HUES64 (cell line): ENCODE measurements around the gene CUL7.

ENCODE experiments used
- H3K27ac ChIP-seq: 2 replicates; pipeline ENCODE4 v1.7.0; 2013; ENCODE audit warnings: low read depth, low read length, inconsistent platforms
- H3K27me3 ChIP-seq: 2 replicates; pipeline ENCODE4 v1.6.1; 2013; ENCODE audit warnings: mild to moderate bottlenecking, low read length; ENCODE audit not compliant: insufficient read depth
- H3K36me3 ChIP-seq: 2 replicates; pipeline ENCODE4 v1.6.1; 2013; ENCODE audit warnings: mild to moderate bottlenecking, low read length; ENCODE audit not compliant: insufficient read depth
- H3K4me1 ChIP-seq: 2 replicates; pipeline ENCODE4 v1.6.1; 2013; ENCODE audit warnings: mild to moderate bottlenecking, low read length, moderate library complexity; ENCODE audit not compliant: insufficient read depth
- H3K4me3 ChIP-seq: 2 replicates; pipeline ENCODE4 v1.5.1; 2013; ENCODE audit warnings: mild to moderate bottlenecking, low read length, moderate library complexity
- H3K9ac ChIP-seq: 2 replicates; pipeline ENCODE4 v1.6.1; 2013; ENCODE audit warnings: mild to moderate bottlenecking, low read depth, low read length
- H3K9me3 ChIP-seq: 2 replicates; pipeline ENCODE4 v1.6.1; 2013; ENCODE audit warnings: low read depth, low read length; ENCODE audit not compliant: insufficient read depth
- WGBS: fragments of 150-250, 120-280 bp; methylation state at CpG from one replicate; pipeline ENCODE4 v1.1.7; 2013; ENCODE audit warnings: missing lambda C conversion rate; 5-methylcytosine and 5-hydroxymethylcytosine counted together

Gene CUL7

DNA sequence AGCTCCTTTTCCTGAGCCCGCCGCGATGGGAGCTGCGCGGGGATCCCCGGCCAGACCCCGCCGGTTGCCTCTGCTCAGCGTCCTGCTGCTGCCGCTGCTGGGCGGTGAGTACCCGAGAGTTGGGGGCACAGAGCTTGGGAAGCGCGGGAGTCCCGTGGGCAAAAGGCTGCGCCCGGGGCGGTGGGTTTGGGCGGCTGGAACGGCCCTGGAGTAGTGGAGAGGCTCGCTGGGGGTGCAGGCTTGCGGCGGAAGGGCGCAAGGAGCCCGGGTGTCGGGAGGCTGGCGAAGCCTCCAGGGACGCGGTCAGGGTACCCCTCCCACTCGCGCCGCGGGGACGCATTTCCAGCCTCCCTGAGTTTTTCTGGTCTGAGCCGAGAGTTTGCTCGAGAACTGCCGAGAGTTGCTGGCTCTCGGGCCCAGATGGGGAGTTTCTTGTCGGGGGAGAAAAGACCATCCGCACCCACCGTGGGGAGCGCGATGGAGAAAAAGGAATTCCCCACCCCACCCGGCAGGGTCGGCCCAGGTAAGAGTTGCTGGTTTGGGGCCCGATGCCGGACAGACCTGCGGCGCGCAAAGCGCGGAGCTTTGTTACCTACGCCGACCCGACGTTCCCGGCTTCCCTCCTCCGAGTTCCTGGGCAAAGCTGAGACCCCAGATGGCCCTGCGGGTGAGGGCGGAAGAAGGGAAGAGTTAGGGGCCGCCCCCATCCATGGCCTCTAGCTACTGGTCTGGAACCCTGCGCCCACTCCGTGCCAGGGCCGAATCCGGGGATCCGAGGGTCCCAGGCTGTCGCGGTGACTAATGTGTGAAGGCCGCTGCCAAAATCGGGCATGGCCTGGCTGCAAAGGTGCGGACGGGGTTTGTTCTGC is 23.0 kb upstream of the CUL7 start:
- no peaks in the 10 kb centered on the region for H3K9me3 ChIP-seq
- peaks cover 30% of the 10 kb centered on the region for H3K4me1 ChIP-seq
- H3K27ac ChIP-seq = peak overlapping the region; percentile 85
- H3K4me3 ChIP-seq = peak overlapping the region; percentile 99
- WGBS = under 1% methylated on average over 72 of the region's 72 CpGs
- no peaks in the 10 kb centered on the region for H3K27me3 ChIP-seq
- H3K9ac ChIP-seq = peak overlapping the region; percentile 95
- peaks cover 4% of the 10 kb centered on the region for H3K36me3 ChIP-seq

DNA sequence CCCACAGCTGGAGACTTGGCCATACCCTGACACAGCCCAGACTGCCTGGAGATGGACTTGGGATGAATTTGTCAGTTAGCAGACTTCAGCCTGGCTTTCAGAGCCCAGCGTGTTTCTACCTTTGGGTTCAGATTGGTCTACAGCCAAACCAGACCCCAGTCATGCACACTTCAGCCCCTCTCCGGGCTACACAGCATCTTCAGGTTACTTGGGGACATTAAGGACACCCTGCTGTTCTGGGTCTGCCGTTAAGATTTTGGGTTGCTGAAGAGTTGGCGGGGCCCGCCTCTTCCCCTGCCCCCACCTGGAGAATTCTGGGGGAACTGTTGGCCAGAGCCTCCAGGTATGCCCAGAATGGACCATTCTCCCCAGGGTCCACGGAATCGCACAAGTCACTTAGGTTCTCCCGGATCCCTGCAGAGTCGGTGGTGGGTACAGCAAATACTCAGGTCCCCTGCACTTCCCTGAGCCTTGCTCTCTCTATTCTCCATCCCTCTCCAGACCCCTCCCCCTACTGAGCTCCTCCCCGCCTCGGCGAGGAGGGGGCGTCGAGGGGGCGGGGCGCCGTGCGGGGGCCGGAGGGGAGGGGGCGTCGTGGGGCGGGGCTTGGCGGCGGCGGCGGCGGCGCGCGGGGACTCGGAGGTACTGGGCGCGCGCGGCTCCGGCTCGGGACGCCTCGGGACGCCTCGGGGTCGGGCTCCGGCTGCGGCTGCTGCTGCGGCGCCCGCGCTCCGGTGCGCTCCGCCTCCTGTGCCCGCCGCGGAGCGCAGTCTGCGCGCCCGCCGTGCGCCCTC is 22.2 kb upstream of the CUL7 start, which contains the start of gene PTK7:
Gene PTK7 (plus strand): TSS at position 645 of the 794 bp plus-strand sequence. CDS start 175 bp downstream, outside the sequence.
- Histone ChIP-seq H3K27me3 (no peaks in the 10 kb centered on the region), H3K9ac (peak within 1 kb of the TSS; percentile 95), H3K36me3 (peaks cover 4% of the 10 kb centered on the region), H3K27ac (peak within 1 kb of the TSS; percentile 92), H3K4me3 (peak within 1 kb of the TSS; percentile 99), H3K4me1 (peaks cover 31% of the 10 kb centered on the region), H3K9me3 (no peaks in the 10 kb centered on the region)
- 1% methylated on average over 53 of the region's 60 CpGs for WGBS

DNA sequence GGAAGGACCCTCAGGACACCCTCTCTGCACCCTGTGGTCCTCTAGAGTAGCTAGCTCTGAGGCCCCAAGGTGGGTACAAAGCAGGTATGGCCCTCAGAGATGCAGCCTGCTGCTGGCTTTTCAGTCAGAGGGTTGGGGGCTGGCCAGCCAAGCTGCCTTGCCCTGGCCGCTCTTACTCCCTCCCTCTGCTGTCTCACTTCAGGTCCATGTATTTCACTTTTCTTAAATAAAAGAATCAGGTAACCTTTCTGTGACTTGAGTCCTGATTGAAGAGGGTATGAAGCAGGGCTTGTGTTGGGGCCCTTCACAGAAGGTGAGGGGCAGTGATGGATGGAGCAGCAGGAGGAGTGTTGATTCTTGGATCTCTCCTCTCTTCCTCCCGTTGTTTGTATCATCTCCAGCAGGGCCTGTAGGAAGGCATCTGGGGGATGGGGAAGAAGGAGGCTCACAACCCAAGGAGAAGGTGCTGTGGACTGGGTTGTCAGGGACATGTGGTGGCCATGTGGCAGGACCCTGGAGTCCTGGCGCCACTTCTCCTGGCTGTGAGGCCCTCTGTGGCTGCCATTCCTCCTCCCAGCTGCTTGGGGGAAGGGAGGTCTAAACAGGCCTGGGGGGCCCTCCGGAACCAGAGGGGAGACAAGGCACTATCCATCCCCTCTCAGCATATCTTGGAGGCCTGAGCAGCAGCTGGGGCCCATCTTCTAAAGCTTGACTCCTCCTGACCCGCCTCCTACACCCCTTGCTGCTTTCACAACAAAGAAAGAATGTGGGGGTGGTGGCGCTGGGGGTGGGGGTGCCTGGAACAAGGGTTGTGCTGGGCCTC is 21.4 kb upstream of the CUL7 start:
- peaks cover 4% of the 10 kb centered on the region for H3K36me3 ChIP-seq
- WGBS = 53% methylated on average over 6 of the region's 6 CpGs

DNA sequence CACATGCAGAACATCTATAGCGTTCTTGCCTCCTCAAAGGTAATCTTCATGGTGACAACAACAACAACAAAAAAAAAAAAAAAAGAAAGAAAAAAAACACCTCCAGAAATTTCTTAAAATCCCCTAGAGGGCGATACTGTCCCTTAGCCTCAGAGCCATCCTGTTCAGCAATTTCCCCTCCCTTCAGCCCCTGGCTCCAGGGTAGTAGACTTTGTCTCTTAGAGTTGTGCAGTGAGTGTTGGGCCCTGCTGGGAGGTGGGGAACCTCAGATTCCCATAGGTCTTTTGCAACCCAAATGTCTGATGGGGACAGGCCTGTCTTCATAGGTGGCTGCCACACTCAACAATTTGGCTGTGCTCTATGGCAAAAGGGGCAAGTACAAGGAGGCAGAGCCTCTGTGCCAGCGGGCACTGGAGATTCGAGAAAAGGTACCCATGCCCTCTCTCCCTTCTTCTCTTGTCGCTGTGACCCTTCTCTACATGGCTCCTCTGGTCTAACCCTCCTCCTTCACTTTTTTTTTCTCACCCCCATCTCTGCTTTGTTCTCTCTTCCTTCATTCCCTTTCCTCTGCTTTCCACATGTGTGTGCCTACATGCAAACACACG is 16.5 kb upstream of the CUL7 start:
- Histone ChIP-seq H3K4me1 (peaks cover 9% of the 10 kb centered on the region), H3K36me3 (peaks cover 9% of the 10 kb centered on the region), H3K9ac (no peak overlapping the region), H3K9me3 (no peaks in the 10 kb centered on the region), H3K27ac (no peak overlapping the region), H3K4me3 (no peak overlapping the region), H3K27me3 (no peaks in the 10 kb centered on the region)
- 65% methylated on average over 5 of the region's 6 CpGs for WGBS

More for the DNA sequence above, 21.4 kb upstream of the CUL7 start:
- Histone ChIP-seq H3K4me3 (peak overlapping the region; percentile 67), H3K4me1 (peaks cover 31% of the 10 kb centered on the region), H3K27me3 (no peaks in the 10 kb centered on the region), H3K27ac (peak overlapping the region; percentile 92), H3K9me3 (no peaks in the 10 kb centered on the region), H3K9ac (0 out of 2 replicates have a peak overlapping the region, but pooled peaks have one; percentile 39)

DNA sequence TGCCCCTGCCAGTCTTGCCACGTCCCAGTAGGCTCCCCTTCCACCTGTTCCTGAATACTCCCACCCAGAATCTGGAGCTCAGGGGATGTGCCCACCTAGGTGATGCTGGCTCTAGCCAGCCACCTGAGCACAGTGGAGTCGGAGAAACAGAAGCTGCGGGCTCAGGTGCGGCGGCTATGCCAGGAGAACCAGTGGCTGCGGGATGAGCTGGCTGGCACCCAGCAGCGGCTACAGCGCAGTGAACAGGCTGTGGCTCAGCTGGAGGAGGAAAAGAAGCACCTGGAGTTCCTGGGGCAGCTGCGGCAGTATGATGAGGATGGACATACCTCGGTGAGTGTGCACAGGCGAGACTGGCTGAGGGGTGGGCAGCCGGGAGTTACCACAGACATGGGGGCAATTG is 9.2 kb upstream of the CUL7 start:
- H3K36me3 ChIP-seq = peaks cover 14% of the 10 kb centered on the region
- 96% methylated on average over 12 of the region's 12 CpGs for WGBS

DNA sequence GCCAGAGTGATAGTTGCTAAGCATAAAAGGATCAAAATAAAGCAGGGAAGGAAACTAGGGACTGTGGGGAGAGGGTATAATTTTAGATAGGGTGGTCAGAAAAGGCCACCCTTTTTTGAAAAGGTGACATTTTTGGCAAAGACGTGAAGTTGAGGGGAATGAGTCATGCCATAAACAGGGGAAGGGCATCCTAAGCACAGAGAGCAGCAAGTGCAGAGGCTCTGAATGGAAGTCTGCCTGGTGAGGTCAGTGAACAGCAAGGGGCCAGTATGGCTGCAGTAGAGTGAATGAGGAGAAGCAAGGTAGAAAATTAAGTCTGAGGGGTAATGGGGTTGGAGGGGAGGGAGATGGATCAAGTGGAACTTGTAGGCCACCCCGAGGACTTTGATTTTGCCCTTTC is 8.2 kb upstream of the CUL7 start:
- 78% methylated on average over 2 of the region's 2 CpGs for WGBS
- peaks cover 8% of the 10 kb centered on the region; the same call in 1 of the 2 replicates for H3K4me1 ChIP-seq
- no peak overlapping the region for H3K4me3 ChIP-seq
- H3K9me3 ChIP-seq = no peaks in the 10 kb centered on the region
- peaks cover 20% of the 10 kb centered on the region for H3K36me3 ChIP-seq
- H3K27ac ChIP-seq = no peak overlapping the region
- H3K9ac ChIP-seq = no peak overlapping the region
- no peaks in the 10 kb centered on the region for H3K27me3 ChIP-seq

More for the DNA sequence above, 9.2 kb upstream of the CUL7 start:
- Histone ChIP-seq H3K4me1 (peaks cover 8% of the 10 kb centered on the region; the same call in 1 of the 2 replicates), H3K27me3 (no peaks in the 10 kb centered on the region), H3K9ac (no peak overlapping the region), H3K4me3 (no peak overlapping the region), H3K27ac (no peak overlapping the region), H3K9me3 (no peaks in the 10 kb centered on the region)

DNA sequence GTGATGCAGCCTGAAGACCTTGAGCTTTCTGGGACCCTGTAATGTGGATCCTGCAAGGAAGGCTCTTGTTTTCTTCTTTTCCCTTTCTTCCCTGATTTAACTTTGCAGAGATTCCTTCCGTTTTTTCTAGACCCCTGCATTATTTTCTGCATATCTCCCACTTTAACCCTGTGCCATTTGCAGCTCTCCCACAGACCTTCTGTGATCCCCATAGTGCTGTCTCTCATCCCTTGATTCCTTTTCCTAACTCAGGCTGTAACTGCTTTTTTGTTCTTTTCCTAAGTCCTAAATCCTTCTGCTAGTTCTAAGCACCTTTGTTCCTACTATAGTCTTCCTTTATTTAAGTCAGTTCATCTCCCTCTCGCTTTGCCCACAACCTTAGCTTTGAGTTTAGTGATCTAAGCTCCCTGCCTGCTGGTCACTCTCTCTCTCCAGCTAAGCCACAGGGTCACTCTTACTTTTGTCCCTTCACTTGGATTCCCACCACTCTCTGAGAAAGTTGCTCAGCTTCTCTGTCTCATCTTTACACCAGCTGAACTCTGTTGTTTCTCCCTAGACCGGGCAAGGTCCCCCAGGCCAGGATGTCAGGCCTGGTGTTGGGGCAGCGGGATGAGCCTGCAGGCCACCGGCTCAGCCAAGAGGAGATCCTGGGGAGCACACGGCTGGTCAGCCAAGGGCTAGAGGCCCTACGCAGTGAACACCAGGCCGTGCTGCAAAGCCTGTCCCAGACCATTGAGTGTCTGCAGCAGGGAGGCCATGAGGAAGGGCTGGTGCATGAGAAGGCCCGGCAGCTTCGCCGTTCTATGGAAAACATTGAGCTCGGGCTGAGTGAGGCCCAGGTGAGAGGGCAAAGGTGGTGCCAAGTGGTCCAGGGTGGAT is 7.3 kb upstream of the CUL7 start:
- H3K27ac ChIP-seq = no peak overlapping the region
- WGBS = 91% methylated on average over 12 of the region's 12 CpGs

DNA sequence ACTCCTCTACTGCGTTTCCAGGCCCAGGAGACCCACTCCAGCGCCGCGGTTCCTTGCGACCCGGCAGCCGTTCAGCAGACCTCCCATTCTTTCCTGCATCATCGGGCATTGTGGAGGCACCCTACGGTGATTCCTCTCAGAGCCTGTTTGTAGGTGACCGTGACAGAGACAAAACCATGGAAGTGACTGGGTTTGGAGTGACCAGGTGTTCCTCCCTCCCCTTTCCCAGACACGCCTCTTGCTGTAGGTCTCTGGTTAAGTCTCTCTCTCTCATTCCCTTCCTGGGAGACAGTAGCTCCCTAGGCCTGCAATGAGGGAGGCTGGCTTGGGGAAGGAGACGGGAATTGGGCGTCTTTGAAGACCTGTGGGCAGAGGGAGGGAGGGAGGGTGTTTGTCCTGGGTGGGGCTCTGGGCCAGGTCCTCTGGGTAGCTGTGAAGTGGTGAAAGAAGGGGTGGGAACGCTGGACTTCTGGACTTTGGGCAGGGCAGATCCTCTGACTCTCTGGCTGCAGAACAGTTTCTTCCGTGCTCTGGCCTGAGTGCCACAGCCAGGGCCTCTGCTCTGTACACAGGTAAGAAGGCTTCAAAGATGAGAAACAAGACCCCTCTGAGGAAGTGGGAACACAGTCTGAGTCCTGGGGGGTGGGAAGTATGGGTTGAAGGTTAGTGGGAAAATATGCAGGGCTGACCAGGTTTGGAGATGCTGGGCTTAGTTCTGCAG is 6.5 kb upstream of the CUL7 start:
- Histone ChIP-seq H3K9me3 (no peaks in the 10 kb centered on the region), H3K36me3 (peaks cover 28% of the 10 kb centered on the region), H3K27ac (peak overlapping the region; percentile 83), H3K4me3 (peak overlapping the region; percentile 92), H3K27me3 (no peaks in the 10 kb centered on the region), H3K9ac (peak overlapping the region; percentile 81), H3K4me1 (peaks cover 8% of the 10 kb centered on the region; the same call in 1 of the 2 replicates)
- WGBS = 14% methylated on average over 14 of the region's 15 CpGs

More for the DNA sequence above, 7.3 kb upstream of the CUL7 start:
- Histone ChIP-seq H3K4me1 (peaks cover 8% of the 10 kb centered on the region; the same call in 1 of the 2 replicates), H3K9ac (no peak overlapping the region), H3K36me3 (peaks cover 26% of the 10 kb centered on the region), H3K9me3 (no peaks in the 10 kb centered on the region), H3K4me3 (peak overlapping the region; percentile 92), H3K27me3 (no peaks in the 10 kb centered on the region)
